Endothelial cell of umbilical vein (primary cell): Measurements from ENCODE around the gene ARFRP1. TPM values are rescaled to one million over a fixed set of nuclear protein-coding genes. Genes with fewer than 3 reads are reported as not detected.

ENCODE experiments used
- BruUV-seq: library from RNA; stranded (reverse); fragments of 400-500 nt; replicated peaks from 2 replicates; lab custom pipeline; 2021; lab: Mats Ljungman, UMichigan
- CTCF ChIA-PET: fragments of 300-600, 350-600 bp; sonication (Branson Sonifier 250); formaldehyde crosslinking; loops from one replicate; lab custom pipeline; 2021; ENCODE audit warnings: antibody characterized with exemption, inconsistent platforms; lab: Charles Lee
- POLR2A ChIA-PET: fragments of 300-600, 350-600 bp; sonication (Branson Sonifier 250); formaldehyde crosslinking; loops from one replicate; lab custom pipeline; 2021; ENCODE audit warnings: antibody characterized with exemption, inconsistent platforms; lab: Charles Lee
- DNase-seq: peaks from one replicate; pipeline ENCODE4 v3.0.0-alpha.2; 2011; ENCODE audit warnings: low read depth, low spot score
- FAIRE-seq: peaks from 2 replicates; lab custom pipeline; 2011; peaks lifted over from hg19 to GRCh38; lab: Jason Lieb, UNC
- H2AFZ ChIP-seq: 2 replicates; pipeline ENCODE4 v1.6.0; 2012; ENCODE audit warnings: low read depth, low read length, control low read depth, inconsistent platforms
- H3K27ac ChIP-seq: 2 replicates; pipeline ENCODE4 v1.5.1; 2011; ENCODE audit warnings: low read depth, mild to moderate bottlenecking, control low read depth, low read length, moderate library complexity; ENCODE audit not compliant: insufficient read depth
- H3K27me3 ChIP-seq, 2 experiments: 2 replicates each; pipeline versions ENCODE4 v1.6.0 to v1.6.1; 2011; ENCODE audit warnings: low read length in 2 of 2, mixed read lengths in 1 of 2; ENCODE audit not compliant: control insufficient read depth in 2 of 2, insufficient read depth in 2 of 2
- H3K36me3 ChIP-seq, 2 experiments: 2 replicates in 1 of 2; 3 replicates in 1 of 2; pipeline ENCODE4 v1.5.1; 2011; ENCODE audit warnings: low read length in 2 of 2, mild to moderate bottlenecking in 1 of 2, moderate library complexity in 1 of 2; ENCODE audit not compliant: control insufficient read depth in 2 of 2, insufficient read depth in 2 of 2; ENCODE audit errors: extremely low read depth in 1 of 2
- H3K4me1 ChIP-seq: 3 replicates; pipeline ENCODE4 v1.5.1; 2011; ENCODE audit warnings: mild to moderate bottlenecking, low read length; ENCODE audit not compliant: control insufficient read depth, insufficient read depth; ENCODE audit errors: extremely low read depth
- H3K4me2 ChIP-seq: 2 replicates; pipeline ENCODE4 v1.6.1; 2011; ENCODE audit warnings: low read length, control low read depth, mixed read lengths; ENCODE audit not compliant: insufficient read depth
- H3K4me3 ChIP-seq, 3 experiments: fragments of 200-600 bp in 1 of 3; sonication (generic), shearing (Covaris generic) in 1 of 3; replicated peaks in 1 of 3; 2 replicates each; pipeline ENCODE4 v1.5.1; 2011 to 2016; ENCODE audit warnings: control low read depth in 3 of 3, low read length in 3 of 3, mild to moderate bottlenecking in 2 of 3, inconsistent platforms in 1 of 3, low read depth in 1 of 3, moderate library complexity in 1 of 3; ENCODE audit not compliant: insufficient read depth in 1 of 3
- H3K79me2 ChIP-seq: 2 replicates; pipeline ENCODE4 v1.6.0; 2012; ENCODE audit warnings: low read length, inconsistent platforms; ENCODE audit not compliant: control insufficient read depth, insufficient read depth
- H3K9ac ChIP-seq: replicated peaks from 2 replicates; pipeline ENCODE3; 2011; ENCODE audit warnings: low read length, control low read depth; ENCODE audit not compliant: insufficient read depth; ENCODE audit errors: extremely low read depth
- H3K9me1 ChIP-seq: replicated peaks from 3 replicates; pipeline ENCODE4 v1.6.0; 2011; ENCODE audit warnings: mild to moderate bottlenecking, low read length; ENCODE audit not compliant: control insufficient read depth, insufficient read depth; ENCODE audit errors: extremely low read depth
- H3K9me3 ChIP-seq: replicated peaks from 2 replicates; pipeline ENCODE4 v1.5.1; 2012; ENCODE audit warnings: low read length, inconsistent platforms; ENCODE audit not compliant: control insufficient read depth, insufficient read depth
- H4K20me1 ChIP-seq: replicated peaks from 2 replicates; pipeline ENCODE3; 2011; ENCODE audit warnings: mild to moderate bottlenecking, low read length; ENCODE audit not compliant: control insufficient read depth, insufficient read depth; ENCODE audit errors: extremely low read depth
- FOS ChIP-seq: IDR thresholded peaks from 2 replicates; pipeline ENCODE4 v1.6.1; 2011; ENCODE audit warnings: mild to moderate bottlenecking, low read length, moderate library complexity, borderline replicate concordance; ENCODE audit not compliant: insufficient read depth
- GATA2 ChIP-seq: IDR thresholded peaks from 2 replicates; pipeline ENCODE4 v1.7.0; 2011; ENCODE audit warnings: low read depth, mild to moderate bottlenecking, moderate library complexity, mixed read lengths, low read length; ENCODE audit not compliant: insufficient read length, insufficient read depth
- JUN ChIP-seq: IDR thresholded peaks from 2 replicates; pipeline ENCODE4 v1.6.1; 2011; ENCODE audit warnings: borderline replicate concordance, low read depth; ENCODE audit not compliant: insufficient read length, insufficient read depth
- MYC ChIP-seq: IDR thresholded peaks from one replicate; pipeline ENCODE4 v1.6.1; 2011; ENCODE audit warnings: mild to moderate bottlenecking, low read depth, low read length
- POLR2A ChIP-seq: IDR thresholded peaks from 2 replicates; pipeline ENCODE4 v1.6.1; 2012; ENCODE audit warnings: low read depth, mild to moderate bottlenecking, control low read depth, low read length
- POLR2AphosphoS5 ChIP-seq: IDR thresholded peaks from 2 replicates; pipeline ENCODE4 v1.6.1; 2012; ENCODE audit warnings: low read depth, mild to moderate bottlenecking, control low read depth, low read length, moderate library complexity; ENCODE audit not compliant: insufficient read depth
- dilution Hi-C: fragments of 300-500 bp; cut with MboI; formaldehyde crosslinking; loops from one replicate; pipeline ENCODE4 v1.15.0; 2019; ENCODE audit warnings: low sequenced_read_pairs; ENCODE audit not compliant: extremely low pct_ligation_motif_present
- intact Hi-C: fragments of 100-400 bp; cut with micrococcal nuclease; formaldehyde crosslinking; loops from one replicate; pipeline ENCODE4 v1.10.0; 2022
- polyA plus RNA-seq, 4 experiments: library from polyadenylated mRNA; depleted of rRNA in 3 of 4; stranded (reverse) in 3 of 4; unstranded in 1 of 4; fragments of >200 nt; gene quantifications; 2 replicates each; pipeline versions ENCODE4 v1.2.1 to v1.2.3, GENCODE V29; 2011 to 2012; ENCODE audit warnings: missing spikeins in 1 of 4
- total RNA-seq: library from RNA; stranded (reverse); gene quantifications from 2 replicates; pipeline ENCODE4 v1.2.3, GENCODE V29; 2021
- TF ChIP-seq, protein P1 (sequence below): IDR thresholded peaks from 2 replicates; pipeline ENCODE4 v1.6.1; 2011; ENCODE audit not compliant: insufficient read depth, insufficient read length

Gene ARFRP1
- total and polyA plus RNA-seq, 2 donors (not counting 3 experiments of a cell fraction or from before 2014, with no cell fraction given) = 48.7 to 51.6 TPM

GRCh38 chr20:63682384-63683139 is 25.2 kb downstream of the ARFRP1 start:
- H3K4me1 ChIP-seq = peaks cover 45% of the 10 kb centered on the region
- no peak overlapping the region for H2AFZ ChIP-seq
- H3K27ac ChIP-seq = peak overlapping the region; percentile 75
- intact Hi-C loops = loop anchor here (1.0 kb wide), 1 partner anchor 24 kb away; the partner anchor contains the start of gene RTEL1
- FAIRE-seq (peak; percentile 99), DNase-seq (peak; percentile 92)
- H3K36me3 ChIP-seq = peaks cover 0 to 12% of the 10 kb centered on the region in 2 experiments
- dilution Hi-C loops = no loop called here
- TSS peak; percentile 10 for BruUV-seq
- H3K9ac ChIP-seq = peak overlapping the region; percentile 35
- H3K9me1 ChIP-seq = no peaks in the 10 kb centered on the region
- peaks cover 4% of the 10 kb centered on the region for H3K79me2 ChIP-seq
- no peaks in the 10 kb centered on the region for H3K27me3 ChIP-seq
- TF ChIP-seq JUN = peak; percentile 69
- no peak for TF ChIP-seq MYC
- peak; percentile 60 for TF ChIP-seq POLR2A
- TF ChIP-seq, protein P1, sequence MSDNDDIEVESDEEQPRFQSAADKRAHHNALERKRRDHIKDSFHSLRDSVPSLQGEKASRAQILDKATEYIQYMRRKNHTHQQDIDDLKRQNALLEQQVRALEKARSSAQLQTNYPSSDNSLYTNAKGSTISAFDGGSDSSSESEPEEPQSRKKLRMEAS = no peak
- TF ChIP-seq GATA2 = no peak
- peak; percentile 98 for TF ChIP-seq FOS
- peak; percentile 95 for TF ChIP-seq POLR2AphosphoS5
- POLR2A ChIA-PET = interaction anchor here (0.6 to 1.6 kb wide), 2 partner anchors 24 to 41 kb away, joined by 3 to 6 read pairs; partner anchors contain the start of gene RTEL1
- CTCF ChIA-PET = interaction anchor here (0.7 to 4.1 kb wide), 9 partner anchors 9 to 144 kb away, joined by 3 to 17 read pairs (median 4); partner anchors contain the start of genes ARFRP1, RTEL1 and ZGPAT
- peak overlapping the region; percentile 28 for H3K4me2 ChIP-seq
- no peaks in the 10 kb centered on the region for H4K20me1 ChIP-seq
- no peaks in the 10 kb centered on the region for H3K9me3 ChIP-seq
- no peak overlapping the region for H3K4me3 ChIP-seq
